Activated naive CD8-positive, alpha-beta T cell treated with anti-CD3 and anti-CD28 coated beads for 36 hours (primary cell): ENCODE measurements around the gene NEUROG3. TPM values are rescaled to one million over a fixed set of nuclear protein-coding genes. Genes with fewer than 3 reads are reported as not detected.
"Not testable (repeated sequence)": the region's sequence is repeated elsewhere in the genome, so short reads cannot be mapped to it uniquely, and the experiment has no call there.

Experiments used
- DNase-seq: peaks from one replicate; pipeline ENCODE4 v3.0.0; 2021
- H3K27ac Mint-ChIP-seq: one replicate; pipeline ENCODE4 v1.8.0; 2022; ENCODE audit warnings: mild to moderate bottlenecking, moderate library complexity, mixed read lengths
- H3K27me3 Mint-ChIP-seq: one replicate; pipeline ENCODE4 v1.8.0; 2022; ENCODE audit warnings: mild to moderate bottlenecking, mixed read lengths
- H3K36me3 Mint-ChIP-seq: one replicate; pipeline ENCODE4 v1.8.0; 2021; ENCODE audit warnings: mild to moderate bottlenecking, mixed read lengths
- H3K4me1 Mint-ChIP-seq: one replicate; pipeline ENCODE4 v1.8.0; 2021; ENCODE audit warnings: mixed read lengths
- H3K4me3 Mint-ChIP-seq: one replicate; pipeline ENCODE4 v1.8.0; 2022; ENCODE audit warnings: mild to moderate bottlenecking, moderate library complexity, mixed read lengths
- H3K9me3 Mint-ChIP-seq: one replicate; pipeline ENCODE4 v1.8.0; 2022; ENCODE audit warnings: mixed read lengths
- total RNA-seq, 2 experiments: library from RNA; stranded (reverse); gene quantifications; one replicate each; pipeline ENCODE4 v1.2.3, GENCODE V29; 2021

Gene NEUROG3
- total RNA-seq, 2 experiments from 2014 or later: 0.20 to 0.21 TPM

DNA sequence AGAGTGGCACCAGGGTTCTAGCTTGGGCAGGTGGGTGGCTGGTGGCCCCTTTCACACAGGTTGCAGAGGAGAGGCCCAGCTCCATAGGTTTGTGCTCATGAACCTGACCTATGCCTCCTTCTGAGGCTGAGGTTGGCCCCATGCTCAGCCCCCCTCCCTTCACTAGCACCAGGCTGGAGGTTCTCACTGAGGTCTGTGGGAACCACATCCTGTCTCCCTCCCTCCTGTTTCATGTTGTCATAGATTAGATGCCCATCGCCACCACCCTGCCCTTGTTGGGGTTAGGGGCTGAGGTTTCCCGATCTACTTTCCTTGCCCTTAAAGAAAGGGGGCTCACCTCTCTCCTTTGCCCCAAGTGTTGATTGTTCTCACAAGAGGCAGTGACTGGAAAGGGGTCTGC lies 14.7 kb downstream of the NEUROG3 start:
- H3K9me3 Mint-ChIP-seq: no peaks in the 10 kb centered on the region
- DNase-seq: no peak
- H3K27me3 Mint-ChIP-seq: peaks cover under 1% of the 10 kb centered on the region
- no peak overlapping the region for H3K4me3 Mint-ChIP-seq
- H3K36me3 Mint-ChIP-seq: no peaks in the 10 kb centered on the region
- no peak overlapping the region for H3K27ac Mint-ChIP-seq
- peaks cover 7% of the 10 kb centered on the region for H3K4me1 Mint-ChIP-seq

DNA sequence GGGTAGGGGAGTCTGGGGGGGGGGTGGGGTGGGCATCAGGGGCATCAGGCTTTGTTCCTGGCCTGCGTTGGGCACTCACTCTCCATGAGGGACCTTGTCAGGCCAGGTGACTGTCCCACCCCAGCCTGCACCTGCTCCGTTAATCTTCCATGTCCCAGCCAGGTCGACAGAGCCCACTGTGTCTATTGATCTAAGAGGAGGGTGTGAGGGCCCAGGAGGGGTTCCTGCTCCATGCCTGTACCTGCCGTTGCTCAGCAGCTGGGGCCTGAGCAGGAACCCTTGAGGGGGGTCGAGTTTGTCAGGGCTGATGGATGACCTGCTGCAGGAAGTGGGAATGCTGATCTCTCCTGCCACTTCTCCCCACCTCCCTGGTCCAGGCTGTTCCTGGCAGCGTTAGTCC lies 18.6 kb downstream of the NEUROG3 start:
- no peak overlapping the region for H3K4me3 Mint-ChIP-seq
- H3K4me1 Mint-ChIP-seq: peaks cover 7% of the 10 kb centered on the region
- peaks cover 2% of the 10 kb centered on the region for H3K36me3 Mint-ChIP-seq

DNA sequence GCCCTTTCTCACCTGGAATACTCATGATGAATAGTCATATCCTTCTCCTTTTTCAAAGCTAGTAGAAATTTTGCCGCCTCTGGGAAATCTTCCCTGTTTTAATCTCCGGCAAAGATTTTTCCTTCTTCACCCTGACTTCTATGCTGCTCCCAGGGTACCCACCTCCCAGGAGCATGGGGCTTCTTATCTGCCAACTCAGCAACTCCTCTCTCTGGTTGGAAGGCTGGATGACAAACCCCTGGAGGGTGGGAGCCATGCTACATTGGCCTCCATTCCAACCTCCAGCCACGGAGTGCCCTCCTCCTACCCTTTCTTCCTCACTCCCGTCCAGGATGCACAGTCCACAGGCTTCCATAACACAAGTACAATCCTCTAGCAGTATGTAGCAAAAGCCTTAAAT lies 19.9 kb downstream of the NEUROG3 start:
- H3K4me1 Mint-ChIP-seq: peaks cover 3% of the 10 kb centered on the region
- no peak overlapping the region for H3K27ac Mint-ChIP-seq
- no peak for DNase-seq
- H3K9me3 Mint-ChIP-seq: peaks cover 18% of the 10 kb centered on the region
- no peak overlapping the region for H3K4me3 Mint-ChIP-seq
- peaks cover 4% of the 10 kb centered on the region for H3K36me3 Mint-ChIP-seq
- peaks cover 6% of the 10 kb centered on the region for H3K27me3 Mint-ChIP-seq

More for the DNA sequence above, 18.6 kb downstream of the NEUROG3 start:
- H3K9me3 Mint-ChIP-seq: peaks cover 10% of the 10 kb centered on the region
- DNase-seq: no peak
- H3K27me3 Mint-ChIP-seq: peaks cover 6% of the 10 kb centered on the region
- H3K27ac Mint-ChIP-seq: no peak overlapping the region

DNA sequence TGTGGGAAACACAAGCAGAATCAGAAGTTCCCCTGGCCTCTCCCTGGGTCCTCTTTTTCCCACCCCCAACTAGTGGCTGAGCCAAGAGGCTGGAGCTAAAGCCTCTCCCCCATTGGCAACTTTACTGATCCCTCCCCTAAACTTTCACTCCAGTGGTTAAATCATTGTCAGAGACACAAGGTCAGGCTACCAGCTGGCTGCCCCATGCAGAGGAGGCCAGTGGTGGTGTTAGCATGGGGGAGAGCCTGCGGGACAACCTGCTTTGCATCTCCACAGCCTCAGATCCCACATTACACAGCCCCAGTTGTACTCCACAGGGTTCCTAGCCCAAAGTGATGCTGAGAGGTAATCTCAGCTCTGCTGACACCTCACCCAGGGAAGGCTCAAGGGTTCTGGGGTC lies 21.0 kb downstream of the NEUROG3 start:
- Mint-ChIP-seq H3K36me3 (peaks cover 4% of the 10 kb centered on the region), H3K4me3 (no peak overlapping the region), H3K4me1 (no peaks in the 10 kb centered on the region), H3K9me3 (peaks cover 18% of the 10 kb centered on the region), H3K27me3 (peaks cover 6% of the 10 kb centered on the region), H3K27ac (no peak overlapping the region)
- DNase-seq: no peak

DNA sequence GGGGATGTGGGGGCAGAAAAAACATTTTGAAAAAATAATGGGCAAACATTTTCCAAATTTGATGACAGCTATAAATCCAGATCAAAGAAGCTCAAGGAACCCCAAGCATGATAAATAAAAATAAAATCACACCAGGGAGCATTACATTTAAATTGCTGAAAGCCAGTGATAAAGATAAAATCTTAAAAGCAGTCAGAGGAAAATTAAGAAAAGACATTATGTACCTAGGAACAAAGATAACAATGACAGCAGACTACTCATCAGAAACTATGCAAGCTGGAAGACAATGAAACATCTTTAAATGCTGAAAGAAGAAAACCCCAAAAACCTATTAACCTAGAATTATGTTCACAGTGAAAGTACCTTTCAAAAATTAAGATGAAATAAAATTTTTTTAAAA lies 23.3 kb downstream of the NEUROG3 start:
- H3K4me1 Mint-ChIP-seq: no peaks in the 10 kb centered on the region
- H3K36me3 Mint-ChIP-seq: peaks cover 4% of the 10 kb centered on the region
- DNase-seq: no peak
- peaks cover 18% of the 10 kb centered on the region for H3K9me3 Mint-ChIP-seq
- no peak overlapping the region for H3K27ac Mint-ChIP-seq
- H3K27me3 Mint-ChIP-seq: peaks cover 6% of the 10 kb centered on the region
- H3K4me3 Mint-ChIP-seq: no peak overlapping the region

- H3K4me3 Mint-ChIP-seq: no peak overlapping the region
- H3K4me1 Mint-ChIP-seq: no peaks in the 10 kb centered on the region
- peaks cover 11% of the 10 kb centered on the region for H3K9me3 Mint-ChIP-seq
These were observed 31.8 kb downstream of the NEUROG3 start for GRCh38 chr10:69541463-69541862.

DNA sequence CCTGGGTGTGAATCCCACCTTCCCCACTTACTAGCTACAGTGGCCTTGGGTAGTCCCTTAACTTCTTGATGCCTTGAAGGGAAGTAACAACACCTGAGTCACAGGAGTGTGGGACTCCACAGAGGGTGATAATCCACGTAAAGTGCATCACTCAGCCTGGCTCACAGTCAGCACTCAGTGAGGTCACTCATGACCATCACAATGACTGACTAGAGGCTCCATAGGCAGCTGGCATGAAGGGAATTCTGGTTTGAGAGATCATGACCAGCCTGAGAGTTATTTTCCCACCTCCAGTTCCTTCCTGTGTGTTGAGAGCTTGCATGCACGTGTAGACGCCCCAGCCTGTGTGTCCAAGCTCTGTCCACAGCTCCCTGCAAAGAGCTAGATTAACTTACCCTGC lies 34.8 kb downstream of the NEUROG3 start:
- peaks cover 1% of the 10 kb centered on the region for H3K36me3 Mint-ChIP-seq
- DNase-seq: no peak

More at GRCh38 chr10:69541463-69541862, 31.8 kb downstream of the NEUROG3 start:
- no peaks in the 10 kb centered on the region for H3K27me3 Mint-ChIP-seq
- no peak for DNase-seq
- peaks cover 1% of the 10 kb centered on the region for H3K36me3 Mint-ChIP-seq
- H3K27ac Mint-ChIP-seq: no peak overlapping the region

GRCh38 chr10:69537449-69537848 lies 35.8 kb downstream of the NEUROG3 start:
- Mint-ChIP-seq H3K27ac (no peak overlapping the region), H3K4me3 (no peak overlapping the region), H3K36me3 (peaks cover 1% of the 10 kb centered on the region), H3K9me3 (peaks cover 15% of the 10 kb centered on the region), H3K27me3 (no peaks in the 10 kb centered on the region), H3K4me1 (no peaks in the 10 kb centered on the region)
- DNase-seq: no peak

More for the DNA sequence above, 34.8 kb downstream of the NEUROG3 start:
- H3K27ac Mint-ChIP-seq: no peak overlapping the region
- H3K4me3 Mint-ChIP-seq: no peak overlapping the region
- H3K9me3 Mint-ChIP-seq: peaks cover 15% of the 10 kb centered on the region
- H3K27me3 Mint-ChIP-seq: no peaks in the 10 kb centered on the region
- no peaks in the 10 kb centered on the region for H3K4me1 Mint-ChIP-seq

- not testable (repeated sequence) for H3K36me3 Mint-ChIP-seq, H3K4me3 Mint-ChIP-seq, DNase-seq, H3K4me1 Mint-ChIP-seq, H3K27me3 Mint-ChIP-seq, H3K27ac Mint-ChIP-seq
- peaks cover 12% of the 10 kb centered on the region for H3K9me3 Mint-ChIP-seq
These were observed 36.7 kb downstream of the NEUROG3 start for GRCh38 chr10:69536521-69536920.

DNA sequence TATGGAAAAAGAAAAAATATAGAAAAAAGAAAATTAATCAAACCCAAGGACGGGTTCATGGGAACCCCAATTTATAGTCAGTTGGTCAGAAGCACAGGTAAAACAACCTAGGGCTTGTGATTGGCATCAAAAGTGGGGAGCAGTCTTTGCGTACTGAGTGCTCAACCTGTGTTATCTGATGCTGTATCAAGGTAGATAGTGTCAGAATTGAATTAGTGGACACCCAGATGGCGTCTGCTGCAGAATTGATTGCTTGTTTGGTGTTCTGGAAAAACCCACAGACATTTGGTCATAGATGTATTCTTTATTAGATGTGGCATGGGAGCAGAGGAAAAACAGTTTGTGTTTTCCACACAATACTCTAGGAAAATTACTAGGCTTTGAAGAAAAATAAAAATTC lies 39.6 kb downstream of the NEUROG3 start:
- H3K27me3 Mint-ChIP-seq: peaks cover 8% of the 10 kb centered on the region
- DNase-seq: no peak
- peaks cover 4% of the 10 kb centered on the region for H3K9me3 Mint-ChIP-seq
- H3K4me1 Mint-ChIP-seq: no peaks in the 10 kb centered on the region
- H3K27ac Mint-ChIP-seq: no peak overlapping the region
- no peak overlapping the region for H3K4me3 Mint-ChIP-seq
- peaks cover 1% of the 10 kb centered on the region for H3K36me3 Mint-ChIP-seq

DNA sequence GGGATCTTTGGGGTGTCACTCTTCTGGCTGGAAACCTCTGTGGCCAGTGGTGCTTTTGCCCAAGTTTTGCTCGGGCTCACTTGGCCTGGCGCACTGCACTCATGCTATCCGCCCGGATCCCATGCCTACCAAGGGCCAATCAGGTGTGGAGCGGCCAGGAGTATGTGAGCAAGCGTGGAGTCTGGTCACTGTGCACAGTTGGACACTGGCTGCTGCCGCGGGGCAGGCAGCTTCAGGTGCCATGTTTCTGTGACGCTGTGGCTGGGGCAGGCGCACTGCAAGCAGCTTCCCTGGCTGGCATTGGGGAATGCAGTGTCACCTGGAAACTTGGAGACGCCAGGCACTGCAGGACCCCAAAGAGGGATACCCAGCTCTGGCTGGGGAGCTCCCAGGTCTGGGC lies 45.3 kb downstream of the NEUROG3 start:
- H3K27me3 Mint-ChIP-seq: peaks cover 12% of the 10 kb centered on the region
- no peak overlapping the region for H3K4me3 Mint-ChIP-seq
- DNase-seq: no peak
- H3K27ac Mint-ChIP-seq: no peak overlapping the region
- H3K9me3 Mint-ChIP-seq: no peaks in the 10 kb centered on the region
- no peaks in the 10 kb centered on the region for H3K4me1 Mint-ChIP-seq
- H3K36me3 Mint-ChIP-seq: peaks cover 1% of the 10 kb centered on the region

Other genes with a start within 250 kb of the NEUROG3 start
- gene TACR2, start 156.5 kb downstream of the NEUROG3 start, total RNA-seq: not detected
- under 1 TPM; 0.60 to 0.66 TPM for gene TSPAN15, start 122.0 kb downstream of the NEUROG3 start, total RNA-seq
- gene FAM241B, start 56.8 kb upstream of the NEUROG3 start, total RNA-seq: 1 to 10 TPM; 9.9 TPM
- not detected for gene COL13A1, start 228.5 kb upstream of the NEUROG3 start, total RNA-seq